ENCODE results near the gene SLC10A7.

- TF ChIP-seq ZNF70 (CRISPR knock-in tag; IDR thresholded peaks at IDR 0.05) (no peak), BACH2 (CRISPR knock-in tag; IDR thresholded peaks at IDR 0.05; ENCODE audit: borderline replicate concordance) (no peak), PATZ1 (CRISPR knock-in tag; IDR thresholded peaks at IDR 0.05; ENCODE audit: borderline replicate concordance) (no peak), ZFP30 (CRISPR knock-in tag; IDR thresholded peaks at IDR 0.05) (no peak), ZC3H10 (CRISPR knock-in tag; IDR thresholded peaks at IDR 0.05) (no peak), POU6F1 (CRISPR knock-in tag; IDR thresholded peaks at IDR 0.05; ENCODE audit: borderline replicate concordance, low read depth) (no peak), TOX (CRISPR knock-in tag; IDR thresholded peaks at IDR 0.05; ENCODE audit: borderline replicate concordance) (no peak)
Measured at GRCh38 chr4:146437778-146438177, 84.0 kb downstream of the SLC10A7 start.
